Esophagus squamous epithelium (tissue), 5 donors: Measurements from ENCODE around the gene RGS9. TPM values are rescaled to one million over a fixed set of nuclear protein-coding genes. Genes with fewer than 3 reads are reported as not detected.

Experiments used
- DNase-seq: peaks from one replicate; lab custom pipeline; 2025; lab: John Stamatoyannopoulos, UW
- H3K27ac ChIP-seq, 4 donors: fragments of 200-600 bp; sonication (generic); one replicate each; pipeline ENCODE4 v1.5.1; 2016 to 2019; ENCODE audit warnings: mild to moderate bottlenecking in 1 of 4
- H3K27me3 ChIP-seq, 4 donors: fragments of 200-600 bp; sonication (generic); 1 replicate in 3 of 4; 2 replicates in 1 of 4; pipeline versions ENCODE4 v1.5.1 to v1.6.0; 2017 to 2021; ENCODE audit warnings: antibody characterized with exemption in 1 of 4
- H3K36me3 ChIP-seq, 3 donors: fragments of 200-600 bp; sonication (generic); one replicate each; pipeline ENCODE4 v1.5.1; 2016 to 2019
- H3K4me1 ChIP-seq, 3 donors: fragments of 200-600 bp; sonication (generic); one replicate each; pipeline ENCODE4 v1.5.1; 2017 to 2019
- H3K4me3 ChIP-seq, 4 donors: fragments of 200-600 bp; sonication (generic); 1 replicate in 3 of 4; 2 replicates in 1 of 4; pipeline ENCODE4 v1.5.1; 2016 to 2019; ENCODE audit warnings: mild to moderate bottlenecking in 2 of 4, moderate library complexity in 1 of 4
- H3K9me3 ChIP-seq, 3 donors: fragments of 200-600 bp; sonication (generic); one replicate each; pipeline ENCODE4 v1.5.1; 2016 to 2019
- CTCF ChIP-seq, 6 experiments: fragments of 450-650 bp in 4 of 6; fragments of 200-600 bp in 2 of 6; sonication (generic) in 2 of 6; IDR thresholded peaks; one replicate each; pipeline ENCODE4 v1.5.1; 2016 to 2019; ENCODE audit warnings: antibody characterized with exemption in 6 of 6, mild to moderate bottlenecking in 4 of 6, moderate library complexity in 4 of 6
- POLR2A ChIP-seq, 4 donors: fragments of 450-650 bp; IDR thresholded peaks; one replicate each; pipeline ENCODE4 v1.6.1; 2017; ENCODE audit warnings: antibody characterized with exemption in 4 of 4, mild to moderate bottlenecking in 4 of 4, moderate library complexity in 3 of 4
- WGBS, 2 donors: methylation state at CpG; one replicate each; pipeline ENCODE4 v1.1.5; 2018; 5-methylcytosine and 5-hydroxymethylcytosine counted together
- intact Hi-C: fragments of 100-400 bp; cut with DNase I; formaldehyde crosslinking; loops from one replicate; pipeline ENCODE4 v1.15.0; 2022
- total RNA-seq, 4 donors: library from RNA; depleted of rRNA; stranded (reverse); fragments of >200 nt; gene quantifications; one replicate each; pipeline ENCODE4 v1.1.0, GENCODE V29; 2016
- donor health status: DM: yes; HTN: yes; CAD: no.

Gene RGS9
- total RNA-seq, 4 donors from 2014 or later, result 0.45 to 8.1 (median 2.9) TPM

DNA sequence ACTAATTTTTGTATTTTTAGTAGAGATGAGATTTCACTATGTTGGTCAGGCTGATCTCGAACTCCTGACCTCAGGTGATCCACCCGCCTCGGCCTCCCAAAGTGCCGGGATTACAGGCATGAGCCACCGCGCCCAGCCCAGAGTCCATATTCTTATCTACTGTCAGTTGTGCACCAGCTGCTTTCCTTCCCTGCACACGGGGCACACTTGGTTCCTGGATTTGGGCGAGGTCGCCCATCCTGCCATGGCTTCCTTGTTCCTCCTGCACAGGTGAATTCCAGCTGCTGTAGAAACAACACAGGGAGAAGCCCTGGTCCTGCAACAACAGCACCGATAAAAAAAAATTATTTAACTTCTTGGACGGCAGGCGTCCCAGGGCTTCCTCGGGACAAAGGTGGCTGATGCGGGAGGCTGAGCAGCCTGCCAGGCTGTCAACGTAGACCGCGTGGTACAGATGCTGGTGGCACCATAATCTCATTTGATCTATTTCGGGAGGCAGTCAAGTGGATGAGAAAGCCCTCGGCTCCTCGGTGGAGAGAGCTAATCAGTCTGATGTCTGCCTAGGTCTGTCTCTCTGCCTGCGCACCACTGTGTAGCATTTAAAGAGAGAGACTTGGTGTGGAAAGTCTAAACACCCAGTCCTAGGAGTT is 19.1 kb downstream of the RGS9 start:
- WGBS, 2 donors, result 82 to 91% methylated on average over 12 of the region's 21 CpGs
- no peak for DNase-seq
- no peak for TF ChIP-seq POLR2A (IDR thresholded peaks at IDR 0.05)
- TF ChIP-seq CTCF (IDR thresholded peaks at IDR 0.05), result no peak
- Histone ChIP-seq H3K27me3 (peaks cover 0 to 12% (median 0%) of the 10 kb centered on the region in 4 donors), H3K9me3 (no peaks in the 10 kb centered on the region), H3K4me1 (peaks cover 0 to 4% (median 0%) of the 10 kb centered on the region in 3 donors), H3K27ac (no peak overlapping the region), H3K4me3 (no peak overlapping the region), H3K36me3 (no peaks in the 10 kb centered on the region)
- intact Hi-C loops, result no loop called here

- H3K27me3 ChIP-seq, result peaks cover 0 to 7% (median 0%) of the 10 kb centered on the region in 4 donors
- no peak overlapping the region for H3K27ac ChIP-seq
- no peaks in the 10 kb centered on the region for H3K36me3 ChIP-seq
- no peak overlapping the region for H3K4me3 ChIP-seq
- no peak for TF ChIP-seq POLR2A (IDR thresholded peaks at IDR 0.05)
- no peak for TF ChIP-seq CTCF (IDR thresholded peaks at IDR 0.05)
- no peaks in the 10 kb centered on the region for H3K9me3 ChIP-seq
- 87 to 97% methylated on average over 8 of the region's 14 CpGs for WGBS, 2 donors
- no peak for DNase-seq
- H3K4me1 ChIP-seq, result peaks cover 0 to 4% (median 0%) of the 10 kb centered on the region in 3 donors
- intact Hi-C loops, result no loop called here
Observed at GRCh38 chr17:65156835-65157565, 19.8 kb downstream of the RGS9 start.

GRCh38 chr17:65158041-65158440 is 20.9 kb downstream of the RGS9 start:
- no peak for DNase-seq
- Histone ChIP-seq H3K36me3 (no peaks in the 10 kb centered on the region), H3K4me3 (no peak overlapping the region), H3K27me3 (peaks cover 0 to 4% (median 0%) of the 10 kb centered on the region in 4 donors), H3K4me1 (peaks cover 0 to 4% (median 0%) of the 10 kb centered on the region in 3 donors), H3K27ac (no peak overlapping the region), H3K9me3 (no peaks in the 10 kb centered on the region)
- intact Hi-C loops, result no loop called here
- TF ChIP-seq CTCF (IDR thresholded peaks at IDR 0.05), result no peak
- TF ChIP-seq POLR2A (IDR thresholded peaks at IDR 0.05), result no peak
- WGBS, 2 donors, result 87 to 88% methylated on average over 11 of the region's 11 CpGs

GRCh38 chr17:65158622-65159021 is 21.5 kb downstream of the RGS9 start:
- H3K27ac ChIP-seq, result no peak overlapping the region
- peaks cover 0 to 4% (median 0%) of the 10 kb centered on the region in 3 donors for H3K4me1 ChIP-seq
- H3K36me3 ChIP-seq, result no peaks in the 10 kb centered on the region
- TF ChIP-seq CTCF (IDR thresholded peaks at IDR 0.05) (no peak), POLR2A (IDR thresholded peaks at IDR 0.05) (no peak)
- WGBS, 2 donors, result 79 to 88% methylated on average over 2 of the region's 2 CpGs
- H3K4me3 ChIP-seq, result no peak overlapping the region
- H3K9me3 ChIP-seq, result no peaks in the 10 kb centered on the region
- peaks cover 0 to 4% (median 0%) of the 10 kb centered on the region in 4 donors for H3K27me3 ChIP-seq
- DNase-seq, result no peak
- intact Hi-C loops, result no loop called here

DNA sequence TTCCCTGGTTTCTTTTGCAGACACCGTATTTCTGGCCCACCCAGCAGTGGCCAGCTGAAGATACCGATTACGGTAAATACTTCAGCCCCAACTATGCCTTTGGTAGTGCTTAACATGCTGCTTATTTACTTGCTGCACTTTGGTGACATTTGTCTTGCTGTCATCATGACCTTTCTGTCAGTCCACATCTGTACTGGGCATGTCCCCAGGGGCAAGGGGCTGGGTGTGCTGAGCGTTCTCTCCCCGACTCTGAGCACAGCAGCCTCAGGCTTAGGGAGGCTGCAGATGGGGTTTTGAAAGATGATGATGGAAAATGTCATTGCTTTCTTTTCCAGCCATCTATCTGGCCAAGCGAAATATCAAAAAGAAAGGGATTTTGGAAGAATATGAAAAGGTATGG is 23.3 kb downstream of the RGS9 start:
- Histone ChIP-seq H3K4me3 (no peak overlapping the region), H3K4me1 (peaks cover 0 to 5% (median 2%) of the 10 kb centered on the region in 3 donors), H3K27me3 (peaks cover 0 to 4% (median 0%) of the 10 kb centered on the region in 4 donors), H3K36me3 (no peaks in the 10 kb centered on the region), H3K9me3 (no peaks in the 10 kb centered on the region), H3K27ac (no peak overlapping the region)
- DNase-seq, result no peak
- intact Hi-C loops, result no loop called here
- 78 to 79% methylated on average over 4 to 6 of the region's 6 CpGs for WGBS, 2 donors
- no peak for TF ChIP-seq CTCF (IDR thresholded peaks at IDR 0.05)
- TF ChIP-seq POLR2A (IDR thresholded peaks at IDR 0.05), result no peak
